Measurements from ENCODE around the gene SHBG.

Gene SHBG

GRCh38 chr17:7652388-7653356 is 22.7 kb downstream of the SHBG start:
- Histone ChIP-seq H3K4me3 (replicated peaks; ENCODE audit: insufficient read depth, low read length) (no peak overlapping the region), H3K27me3 (ENCODE audit: insufficient read depth, poor library complexity, severe bottlenecking) (no peaks in the 10 kb centered on the region), H3K27ac (replicated peaks) (no peak overlapping the region)
- no peak for DNase-seq (ENCODE audit: low read depth in 1 of 2, low spot score in 1 of 2)
- TF ChIP-seq POLR2AphosphoS5 (IDR thresholded peaks at IDR 0.05; ENCODE audit: low read depth) (no peak), GABPA (IDR thresholded peaks at IDR 0.05; ENCODE audit: low read depth) (no peak), REST (IDR thresholded peaks at IDR 0.05; ENCODE audit: insufficient replicate concordance, low read depth) (no peak), SPI1 (IDR thresholded peaks at IDR 0.05; ENCODE audit: borderline replicate concordance, low read depth) (no peak), CTCF (IDR thresholded peaks at IDR 0.05; ENCODE audit: insufficient read depth, low read length) (no peak)

GRCh38 chr17:7654832-7655540 is 25.1 kb downstream of the SHBG start:
- H3K27ac ChIP-seq (replicated peaks): no peak overlapping the region
- no peaks in the 10 kb centered on the region for H3K27me3 ChIP-seq (ENCODE audit: insufficient read depth, poor library complexity, severe bottlenecking)
- no peak for DNase-seq (ENCODE audit: low read depth in 1 of 2, low spot score in 1 of 2)
- TF ChIP-seq REST (IDR thresholded peaks at IDR 0.05; ENCODE audit: insufficient replicate concordance, low read depth) (no peak), POLR2AphosphoS5 (IDR thresholded peaks at IDR 0.05; ENCODE audit: low read depth) (no peak), GABPA (IDR thresholded peaks at IDR 0.05; ENCODE audit: low read depth) (no peak), CTCF (IDR thresholded peaks at IDR 0.05; ENCODE audit: insufficient read depth, low read length) (no peak), SPI1 (IDR thresholded peaks at IDR 0.05; ENCODE audit: borderline replicate concordance, low read depth) (no peak)
- no peak overlapping the region for H3K4me3 ChIP-seq (replicated peaks; ENCODE audit: insufficient read depth, low read length)

GRCh38 chr17:7655541-7655840 is 25.6 kb downstream of the SHBG start:
- no peak overlapping the region for H3K4me3 ChIP-seq (replicated peaks; ENCODE audit: insufficient read depth, low read length)
- no peaks in the 10 kb centered on the region for H3K27me3 ChIP-seq (ENCODE audit: insufficient read depth, poor library complexity, severe bottlenecking)
- no peak for DNase-seq (ENCODE audit: low read depth in 1 of 2, low spot score in 1 of 2)
- H3K27ac ChIP-seq (replicated peaks): no peak overlapping the region
- no peak for TF ChIP-seq GABPA (IDR thresholded peaks at IDR 0.05; ENCODE audit: low read depth)
- no peak for TF ChIP-seq REST (IDR thresholded peaks at IDR 0.05; ENCODE audit: insufficient replicate concordance, low read depth)
- no peak for TF ChIP-seq CTCF (IDR thresholded peaks at IDR 0.05; ENCODE audit: insufficient read depth, low read length)
- no peak for TF ChIP-seq POLR2AphosphoS5 (IDR thresholded peaks at IDR 0.05; ENCODE audit: low read depth)
- TF ChIP-seq SPI1 (IDR thresholded peaks at IDR 0.05; ENCODE audit: borderline replicate concordance, low read depth): no peak
